Fibroblast of upper back skin (primary cell): ENCODE data around the gene ARSJ.
"Not testable (repeated sequence)": the region's sequence is repeated elsewhere in the genome, so short reads cannot be mapped to it uniquely, and the experiment has no call there.

Source experiments
- DNase-seq: peaks from one replicate; pipeline ENCODE4 v3.0.0-alpha.2; 2013

Gene ARSJ

GRCh38 chr4:113979148-113979904, at the start of gene ARSJ:
Gene ARSJ, minus strand, starts transcription at chr4:113979647. Its CDS starts 813 bp downstream, at chr4:113978834.
- DNase-seq = peak; percentile 90

DNA sequence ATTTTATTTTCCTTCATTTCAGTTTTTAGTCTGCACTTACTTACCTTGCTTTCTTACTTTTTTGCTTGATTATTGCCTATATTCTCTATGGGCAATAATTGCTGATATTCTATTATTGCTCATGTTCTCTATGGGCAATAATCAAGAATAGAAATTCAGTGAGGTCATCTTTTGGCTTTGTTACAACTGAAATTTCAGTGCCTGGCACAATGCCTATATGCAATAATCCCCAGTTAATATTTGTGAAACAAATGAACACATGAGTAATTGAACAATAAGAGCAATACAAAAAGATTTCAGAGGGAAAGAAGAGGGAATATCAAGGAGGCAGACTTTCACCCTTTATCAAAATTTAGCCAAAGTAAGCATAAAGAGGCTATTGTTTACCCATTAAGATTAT, 48.6 kb upstream of the ARSJ start:
- DNase-seq = no peak

DNA sequence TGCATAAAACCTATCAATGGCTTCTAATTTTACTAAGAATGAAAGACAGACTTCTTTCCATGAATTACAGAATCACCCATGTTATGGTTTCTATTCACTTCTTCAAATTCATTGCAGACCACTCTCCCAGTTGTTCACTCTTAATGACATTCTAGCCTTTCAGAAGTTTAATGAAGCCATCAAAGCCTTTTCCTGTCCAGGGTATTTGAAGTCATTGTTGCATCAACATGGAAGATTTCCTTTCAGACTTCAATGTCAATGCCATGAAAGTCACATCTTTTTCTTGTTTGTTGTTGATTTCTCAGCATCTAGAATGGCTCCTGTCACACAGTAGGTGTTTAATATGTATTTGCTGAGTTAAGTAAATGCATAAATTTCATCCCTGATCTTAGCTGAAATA, 48.1 kb upstream of the ARSJ start:
- no peak for DNase-seq

DNA sequence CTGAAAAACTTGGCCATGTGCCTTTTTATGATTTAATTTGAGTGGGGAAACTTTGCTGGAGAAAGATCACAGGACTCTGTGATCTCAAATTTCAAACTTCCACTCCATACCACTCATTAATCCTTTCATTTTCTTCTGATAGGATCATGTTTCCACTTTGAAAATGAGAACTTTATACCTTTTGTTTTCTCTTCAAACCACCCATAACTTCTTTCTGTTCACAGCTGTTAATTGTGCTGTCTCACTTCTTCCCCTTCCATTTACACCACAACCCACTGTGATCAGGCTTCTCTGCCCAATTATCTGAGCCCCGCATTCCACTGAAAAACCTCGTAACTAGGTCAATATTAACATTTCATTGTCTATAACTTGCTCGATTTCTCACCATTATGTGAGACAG, 47.0 kb upstream of the ARSJ start:
- DNase-seq = no peak

DNA sequence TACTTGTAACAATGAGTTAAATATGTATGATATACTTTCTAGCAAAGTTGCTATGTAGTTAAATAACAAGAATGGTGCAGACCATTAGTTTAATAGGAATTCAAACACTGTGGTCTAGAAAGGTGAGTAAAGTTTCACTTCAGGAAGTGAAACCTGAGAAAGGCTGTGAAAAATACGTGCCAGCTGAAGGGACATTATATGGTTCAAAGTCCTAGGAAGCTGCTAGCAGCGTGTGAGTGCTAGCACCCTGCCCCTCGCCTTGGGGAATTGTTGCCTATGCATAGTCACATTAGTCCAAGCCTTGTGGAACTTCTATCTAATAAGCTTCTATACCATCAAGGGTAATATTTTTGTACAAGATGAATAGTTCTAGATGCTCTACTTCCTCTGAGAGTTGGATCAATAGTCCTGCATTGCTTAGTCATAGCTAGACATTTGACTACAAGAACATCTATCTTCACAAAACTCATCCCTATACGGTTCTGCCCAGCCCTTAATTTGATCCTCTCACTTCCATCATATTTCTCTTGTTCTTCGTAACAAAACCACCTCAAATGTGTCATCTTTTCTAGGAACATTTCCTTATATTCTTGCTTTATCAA, 45.8 kb upstream of the ARSJ start:
- DNase-seq = no peak

- DNase-seq = no peak
Observed at GRCh38 chr4:114021451-114021850, 42.0 kb upstream of the ARSJ start.

- DNase-seq = no peak
Observed at GRCh38 chr4:114019969-114020358, 40.5 kb upstream of the ARSJ start.

DNA sequence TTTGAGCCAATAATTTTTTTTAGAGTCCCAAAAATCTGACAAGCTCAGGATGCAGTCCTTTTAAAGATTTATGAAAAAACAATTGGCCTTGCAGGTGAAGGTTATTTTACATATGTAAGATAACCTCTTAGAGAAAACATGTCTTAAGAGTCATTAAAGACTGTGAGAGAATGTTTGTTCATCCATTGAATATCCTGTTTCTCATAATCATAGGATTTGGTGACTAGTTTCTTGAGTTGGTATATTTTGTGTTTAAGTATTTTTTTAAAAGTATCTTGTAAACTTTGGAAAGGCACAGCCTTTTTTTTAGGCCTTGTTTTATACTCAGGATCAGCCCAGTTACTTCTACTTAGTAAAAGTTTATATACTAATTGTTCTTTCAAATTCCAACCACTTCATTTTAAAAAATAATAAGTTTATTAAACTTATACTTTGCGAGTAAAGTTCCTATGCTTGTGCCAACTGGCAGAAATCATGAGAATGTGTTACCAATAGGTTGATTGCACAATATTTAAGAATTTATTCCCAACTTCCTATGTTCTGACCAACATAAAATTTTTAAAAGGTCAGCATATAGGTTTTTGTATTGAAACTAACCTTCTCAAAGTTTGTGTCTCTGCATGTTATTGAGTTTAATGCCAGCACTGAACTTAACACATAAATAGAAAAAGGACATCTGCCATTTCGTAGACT, 40.0 kb upstream of the ARSJ start:
- DNase-seq = peak; percentile 36

DNA sequence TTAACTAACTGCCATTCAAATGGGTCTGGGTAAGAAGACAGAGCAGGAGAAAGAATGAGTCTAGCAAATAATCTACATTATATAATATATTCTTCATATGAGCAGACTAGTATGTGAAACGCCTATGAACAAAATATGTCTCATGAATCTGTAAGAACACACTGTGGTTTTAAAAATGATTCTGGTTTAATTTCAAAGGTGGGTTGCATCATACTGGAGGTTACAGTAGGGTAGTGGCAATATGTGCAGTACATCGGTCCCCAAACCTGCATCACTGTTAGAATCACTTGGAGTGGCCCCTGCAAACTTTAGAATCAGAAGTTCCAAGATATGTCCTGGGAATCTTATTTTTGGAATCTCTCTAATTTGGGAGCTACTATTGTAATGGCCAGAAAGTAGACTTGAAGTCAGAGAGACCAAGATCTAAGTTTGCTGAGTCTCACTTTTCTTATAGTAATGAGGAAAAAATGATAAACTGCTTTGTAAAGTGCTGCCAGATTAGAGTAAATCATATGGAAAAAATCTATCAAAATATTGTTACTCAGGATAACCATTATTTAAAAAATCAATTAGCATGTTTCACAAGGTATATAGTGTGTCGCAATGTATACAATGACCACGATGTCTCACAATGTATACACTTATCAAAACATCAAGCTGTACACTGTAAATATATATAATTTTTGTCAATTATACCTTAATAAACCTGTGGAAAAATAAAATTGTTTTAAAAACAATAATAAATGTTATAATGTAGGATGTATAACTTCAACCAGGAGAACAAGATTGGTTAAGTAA, 37.9 kb upstream of the ARSJ start:
- DNase-seq = peak; percentile 31

GRCh38 chr4:114015444-114015899, 36.0 kb upstream of the ARSJ start:
- peak; percentile 100 for DNase-seq

GRCh38 chr4:114013201-114013600, 33.8 kb upstream of the ARSJ start:
- DNase-seq = not testable (repeated sequence)

- DNase-seq = no peak
Observed at GRCh38 chr4:114012749-114013148, 33.3 kb upstream of the ARSJ start.

- DNase-seq = peak; percentile 87
Observed at GRCh38 chr4:114005569-114006442, 26.4 kb upstream of the ARSJ start.

DNA sequence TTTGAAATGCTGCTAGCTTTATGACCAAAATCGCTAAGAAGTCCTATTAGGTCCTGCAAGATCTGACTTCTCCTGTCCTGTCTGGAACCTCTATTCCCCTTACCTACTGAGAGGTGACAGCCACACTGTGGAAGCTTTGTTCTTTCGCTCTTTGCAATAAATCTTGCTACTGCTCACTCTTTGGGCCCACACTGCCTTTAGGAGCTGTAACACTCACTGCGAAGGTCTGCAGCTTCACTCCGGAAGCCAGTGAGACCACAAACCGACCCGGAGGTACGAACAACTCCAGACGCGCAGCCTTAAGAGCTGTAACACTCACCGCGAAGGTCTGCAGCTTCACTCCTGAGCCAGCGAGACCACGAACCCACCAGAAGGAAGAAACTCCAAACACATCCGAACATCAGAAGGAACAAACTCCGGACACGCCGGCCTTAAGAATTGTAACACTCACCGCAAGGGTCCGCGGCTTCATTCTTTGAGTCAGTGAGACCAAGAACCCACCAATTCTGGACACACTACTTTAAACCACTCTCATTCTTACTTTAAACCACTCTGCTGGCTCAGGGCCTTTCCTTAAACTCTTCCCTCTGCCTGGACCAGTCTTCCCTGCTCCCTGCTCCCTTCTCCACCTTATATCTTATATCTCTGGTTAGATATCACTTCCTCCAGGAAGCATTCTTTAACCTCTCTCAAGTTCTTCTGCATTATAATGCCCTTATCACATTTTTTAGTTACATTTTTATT, 25.2 kb upstream of the ARSJ start:
- not testable (repeated sequence) for DNase-seq

- DNase-seq = peak; percentile 59
Observed at GRCh38 chr4:113998531-113998930, 19.1 kb upstream of the ARSJ start.

DNA sequence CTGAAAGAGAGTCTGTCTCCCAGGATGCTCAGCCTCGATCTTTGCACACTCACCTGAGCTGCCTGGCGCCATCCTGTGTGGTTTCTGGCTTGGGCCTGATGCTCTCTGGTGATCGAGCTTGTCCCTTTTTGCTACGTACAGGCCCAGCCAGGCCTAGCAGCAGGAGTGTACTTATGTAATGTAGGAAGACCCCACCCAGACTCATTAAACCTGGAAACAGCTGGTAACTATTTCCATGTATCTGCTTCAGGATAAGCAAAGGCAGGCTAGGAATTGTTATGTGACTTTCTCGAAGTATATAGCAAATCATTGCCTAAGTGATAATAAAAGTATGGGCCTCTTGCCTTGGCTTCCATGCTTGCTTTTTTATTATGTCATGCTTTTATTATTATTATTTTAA, 18.6 kb upstream of the ARSJ start:
- no peak for DNase-seq

- DNase-seq = peak; percentile 17
Observed at GRCh38 chr4:113997206-113997605, 17.8 kb upstream of the ARSJ start.

DNA sequence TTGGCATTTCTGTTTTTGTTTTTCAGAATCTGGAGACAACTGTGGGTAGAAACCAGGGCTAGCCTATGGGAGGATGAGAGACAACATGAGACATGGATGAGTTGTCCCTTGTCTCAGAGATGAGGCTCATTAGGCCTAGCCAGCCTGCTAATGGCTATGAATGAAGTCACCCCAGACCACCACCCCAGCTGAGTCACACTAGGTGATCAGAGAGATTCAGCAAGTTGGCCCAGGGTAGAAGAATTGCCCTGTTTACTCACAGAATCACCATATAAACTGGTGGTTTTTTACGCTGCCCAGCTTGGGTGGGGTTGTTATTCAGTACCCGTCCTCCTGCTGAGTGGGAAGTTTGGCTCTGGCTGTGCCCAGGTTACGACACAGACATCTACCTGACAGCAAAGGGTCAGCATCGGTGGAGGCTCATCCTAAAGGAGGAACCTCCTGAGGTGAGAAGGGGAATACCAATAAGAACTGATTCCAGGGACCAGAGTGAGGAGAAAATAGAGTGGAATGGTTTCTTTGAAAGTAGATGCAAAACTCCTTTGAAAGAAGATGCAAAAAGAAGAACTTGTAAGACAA, 17.2 kb upstream of the ARSJ start:
- DNase-seq = peak; percentile 20

GRCh38 chr4:113993887-113994286, 14.4 kb upstream of the ARSJ start:
- no peak for DNase-seq

DNA sequence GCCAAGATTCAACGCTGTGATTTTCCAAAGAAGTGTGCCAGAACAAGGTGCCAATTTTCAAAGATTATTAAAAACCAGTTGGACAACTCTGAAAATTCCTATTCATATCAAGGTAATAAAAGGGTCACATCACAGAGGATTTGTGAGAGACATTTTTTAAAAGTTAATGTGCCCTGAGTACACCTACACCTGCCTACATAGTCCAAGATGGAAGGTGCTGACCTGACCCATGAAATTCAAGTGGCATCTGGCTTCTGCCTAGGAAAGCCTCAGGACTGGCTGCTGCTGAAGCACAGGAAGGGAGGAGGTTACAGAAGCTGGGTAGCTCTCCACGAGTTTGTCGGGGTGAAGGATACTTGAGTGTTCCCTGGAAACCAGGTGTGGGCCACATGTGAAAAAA, 11.4 kb upstream of the ARSJ start:
- DNase-seq = no peak

GRCh38 chr4:113987382-113987941, 8.0 kb upstream of the ARSJ start:
- DNase-seq = no peak
